Measurements from ENCODE around the gene AUP1. TPM values are rescaled to one million over a fixed set of nuclear protein-coding genes. Genes with fewer than 3 reads are reported as not detected.

The AUP1 gene
- total and polyA plus RNA-seq, 9 of the 15 experiments (the other 6 are each of a cell fraction or from before 2014, with no cell fraction given): 70.7 to 245 (median 165) TPM

GRCh38 chr2:74503506-74504475, 25.7 kb downstream of the AUP1 start (continued):
- TF ChIP-seq, protein P1, sequence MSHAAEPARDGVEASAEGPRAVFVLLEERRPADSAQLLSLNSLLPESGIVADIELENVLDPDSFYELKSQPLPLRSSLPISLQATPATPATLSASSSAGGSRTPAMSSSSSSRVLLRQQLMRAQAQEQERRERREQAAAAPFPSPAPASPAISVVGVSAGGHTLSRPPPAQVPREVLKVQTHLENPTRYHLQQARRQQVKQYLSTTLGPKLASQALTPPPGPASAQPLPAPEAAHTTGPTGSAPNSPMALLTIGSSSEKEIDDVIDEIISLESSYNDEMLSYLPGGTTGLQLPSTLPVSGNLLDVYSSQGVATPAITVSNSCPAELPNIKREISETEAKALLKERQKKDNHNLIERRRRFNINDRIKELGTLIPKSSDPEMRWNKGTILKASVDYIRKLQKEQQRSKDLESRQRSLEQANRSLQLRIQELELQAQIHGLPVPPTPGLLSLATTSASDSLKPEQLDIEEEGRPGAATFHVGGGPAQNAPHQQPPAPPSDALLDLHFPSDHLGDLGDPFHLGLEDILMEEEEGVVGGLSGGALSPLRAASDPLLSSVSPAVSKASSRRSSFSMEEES (CRISPR knock-in tag; IDR thresholded peaks at IDR 0.05): no peak
- TF ChIP-seq RBM14 (IDR thresholded peaks at IDR 0.05; ENCODE audit: borderline replicate concordance, insufficient read depth, low read depth, low read length) (no peak), RCOR1 (IDR thresholded peaks at IDR 0.05; ENCODE audit: borderline replicate concordance in 1 of 2, low read depth in 2 of 2, low read length in 2 of 2) (no peak), PHTF2 (CRISPR knock-in tag; IDR thresholded peaks at IDR 0.05) (no peak), ZBTB11 (CRISPR knock-in tag; IDR thresholded peaks at IDR 0.05) (peak in 1 of 3 experiments; percentile 13; a peak in 1 of 6 replicates), ZNF592 (IDR thresholded peaks at IDR 0.05) (peak; percentile 36; the same call in 1 of the 2 replicates), NFE2L1 (tag; IDR thresholded peaks at IDR 0.05; ENCODE audit: borderline replicate concordance, low read depth) (no peak), HNRNPK (IDR thresholded peaks at IDR 0.05; ENCODE audit: low read depth, low read length, poor library complexity, severe bottlenecking) (no peak), HIVEP1 (CRISPR knock-in tag; IDR thresholded peaks at IDR 0.05) (no peak)
- TF ChIP-seq, protein P2, sequence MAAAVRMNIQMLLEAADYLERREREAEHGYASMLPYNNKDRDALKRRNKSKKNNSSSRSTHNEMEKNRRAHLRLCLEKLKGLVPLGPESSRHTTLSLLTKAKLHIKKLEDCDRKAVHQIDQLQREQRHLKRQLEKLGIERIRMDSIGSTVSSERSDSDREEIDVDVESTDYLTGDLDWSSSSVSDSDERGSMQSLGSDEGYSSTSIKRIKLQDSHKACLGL (CRISPR knock-in tag; IDR thresholded peaks at IDR 0.05; ENCODE audit: borderline replicate concordance, poor library complexity, severe bottlenecking): no peak
- TF ChIP-seq, protein P3, sequence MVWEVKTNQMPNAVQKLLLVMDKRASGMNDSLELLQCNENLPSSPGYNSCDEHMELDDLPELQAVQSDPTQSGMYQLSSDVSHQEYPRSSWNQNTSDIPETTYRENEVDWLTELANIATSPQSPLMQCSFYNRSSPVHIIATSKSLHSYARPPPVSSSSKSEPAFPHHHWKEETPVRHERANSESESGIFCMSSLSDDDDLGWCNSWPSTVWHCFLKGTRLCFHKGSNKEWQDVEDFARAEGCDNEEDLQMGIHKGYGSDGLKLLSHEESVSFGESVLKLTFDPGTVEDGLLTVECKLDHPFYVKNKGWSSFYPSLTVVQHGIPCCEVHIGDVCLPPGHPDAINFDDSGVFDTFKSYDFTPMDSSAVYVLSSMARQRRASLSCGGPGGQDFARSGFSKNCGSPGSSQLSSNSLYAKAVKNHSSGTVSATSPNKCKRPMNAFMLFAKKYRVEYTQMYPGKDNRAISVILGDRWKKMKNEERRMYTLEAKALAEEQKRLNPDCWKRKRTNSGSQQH (CRISPR knock-in tag; IDR thresholded peaks at IDR 0.05): no peak

All from K562 (cell line).